HG02623 (cell line): ENCODE measurements around the gene SHC2.
"Not testable (repeated sequence)": the region's sequence is repeated elsewhere in the genome, so short reads cannot be mapped to it uniquely, and the experiment has no call there.

Experiments used
- ATAC-seq: cut with Tn5 transposase; IDR thresholded peaks from one replicate; pipeline ENCODE4 v1.9.1; 2021; ENCODE audit warnings: moderate library complexity; ENCODE audit not compliant: unreplicated experiment

Gene SHC2

DNA sequence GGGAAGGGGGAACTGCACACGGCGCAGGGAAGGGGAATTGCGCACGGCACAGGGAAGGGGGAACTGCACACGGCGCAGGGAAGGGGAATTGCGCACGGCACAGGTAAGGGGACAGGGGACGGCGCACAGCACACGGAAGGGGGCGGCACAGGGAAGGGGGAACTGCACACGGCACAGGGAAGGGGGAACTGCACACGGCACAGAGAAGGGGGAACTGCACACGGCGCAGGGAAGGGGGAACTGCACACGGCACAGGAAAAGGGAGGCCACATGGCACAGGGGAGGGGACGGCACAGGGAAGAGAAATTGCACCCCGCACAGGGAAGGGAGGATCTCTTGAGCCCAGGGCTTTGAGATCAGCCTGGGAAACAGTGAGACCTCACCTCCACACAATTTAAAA is 33.2 kb downstream of the SHC2 start:
- ATAC-seq, result not testable (repeated sequence)

- ATAC-seq, result no peak
Measured at GRCh38 chr19:426725-427445, 33.9 kb downstream of the SHC2 start.

DNA sequence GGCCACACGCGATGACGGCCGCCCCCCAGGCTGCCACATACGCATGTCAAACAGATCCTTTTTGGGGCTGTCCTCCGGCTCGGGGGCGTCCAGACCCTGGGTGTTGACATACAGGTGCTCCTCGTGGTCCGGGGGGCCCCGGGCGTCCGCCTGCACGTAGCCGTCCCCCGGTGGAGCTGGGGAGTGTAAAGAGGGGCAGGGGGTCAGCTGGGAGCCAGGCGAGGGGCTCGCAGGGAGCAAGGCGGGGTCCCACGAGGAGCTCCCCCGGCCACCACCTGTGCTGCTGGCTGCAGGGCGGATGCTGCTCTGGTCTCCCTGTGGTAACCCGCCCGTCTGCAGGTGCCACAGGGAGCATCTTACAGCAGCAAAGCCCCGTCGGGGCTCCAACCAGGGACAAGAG is 35.8 kb downstream of the SHC2 start:
- ATAC-seq, result no peak

GRCh38 chr19:424546-424945 is 36.3 kb downstream of the SHC2 start:
- ATAC-seq, result no peak

DNA sequence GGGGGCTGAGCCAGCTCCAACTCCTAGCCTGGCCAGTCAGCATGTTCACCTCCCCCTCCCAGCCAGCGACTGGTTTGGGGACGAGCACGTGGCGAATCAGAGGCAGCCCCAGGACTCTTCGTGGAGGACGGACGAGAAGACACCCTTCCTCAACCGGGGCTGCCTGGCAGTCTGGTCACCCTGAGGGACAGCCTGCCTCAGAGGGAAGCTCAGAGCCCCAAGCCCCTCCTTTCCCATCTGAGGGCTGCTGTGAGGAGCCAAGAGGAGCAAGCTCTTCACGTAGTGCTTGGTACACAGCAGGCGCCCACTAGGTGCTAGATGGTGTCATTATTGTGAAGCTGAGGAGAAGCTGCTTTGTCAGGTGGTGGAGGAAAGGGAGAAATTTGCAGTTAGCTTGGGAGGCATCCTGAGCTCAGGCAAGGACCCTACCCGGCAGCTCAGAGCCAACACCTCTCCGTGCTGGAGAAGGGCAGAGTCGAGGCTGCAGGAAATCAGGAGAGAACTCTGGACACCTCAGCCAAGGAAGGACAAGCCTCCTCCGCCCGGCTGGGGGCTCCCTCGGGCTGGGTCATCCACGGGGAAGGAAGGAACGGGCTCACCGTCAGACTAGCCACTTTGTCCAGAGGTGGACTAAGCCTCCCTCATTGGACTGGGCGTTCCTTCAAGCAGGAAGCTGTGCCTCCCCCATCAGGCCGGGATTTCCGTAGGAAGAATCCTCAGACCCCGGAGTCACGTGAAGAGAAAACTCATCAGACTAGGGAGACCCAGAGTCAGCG is 37.0 kb downstream of the SHC2 start:
- no peak for ATAC-seq

GRCh38 chr19:422917-423226 is 38.0 kb downstream of the SHC2 start:
- ATAC-seq, result not testable (repeated sequence)

GRCh38 chr19:422213-422916 is 38.5 kb downstream of the SHC2 start:
- no peak for ATAC-seq

DNA sequence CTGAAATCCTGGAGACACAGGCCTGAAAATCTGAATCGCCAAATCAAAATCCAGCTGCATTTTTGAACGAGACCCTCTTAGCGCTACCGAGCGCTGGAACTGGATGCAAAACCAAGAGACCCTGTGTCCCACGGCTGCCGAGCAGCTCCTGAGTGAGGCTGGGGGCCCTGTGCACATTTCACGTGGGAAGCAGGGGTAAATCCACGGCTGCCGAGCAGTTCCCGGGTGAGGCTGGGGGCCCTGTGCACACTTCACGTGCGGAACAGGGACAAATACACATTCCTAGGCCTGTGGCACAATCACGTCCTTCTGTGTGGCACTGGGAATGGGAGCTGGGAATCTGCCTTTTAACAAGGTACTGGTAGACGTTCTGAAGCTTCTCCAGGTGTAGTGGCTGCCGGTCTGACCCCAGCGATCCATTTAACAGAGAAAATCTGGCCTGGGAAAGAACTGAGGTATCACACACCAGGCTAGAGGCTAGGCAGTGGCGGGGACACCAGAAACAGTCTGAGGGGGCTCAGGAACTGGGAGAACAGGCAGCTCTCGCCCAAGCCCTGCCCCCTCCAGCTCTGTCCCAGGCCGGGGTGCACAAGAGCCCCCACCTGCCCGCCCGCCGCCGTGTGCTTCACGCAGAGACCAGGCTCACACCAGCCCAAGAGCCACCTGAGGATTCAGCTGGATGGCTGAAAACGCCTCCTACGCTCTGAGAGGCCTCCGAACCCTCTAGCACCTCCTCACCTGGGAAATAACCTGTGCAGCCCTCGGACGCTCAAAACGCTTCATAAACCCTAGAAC is 40.9 kb downstream of the SHC2 start:
- ATAC-seq, result no peak

GRCh38 chr19:418761-419671 is 41.8 kb downstream of the SHC2 start:
- no peak for ATAC-seq

DNA sequence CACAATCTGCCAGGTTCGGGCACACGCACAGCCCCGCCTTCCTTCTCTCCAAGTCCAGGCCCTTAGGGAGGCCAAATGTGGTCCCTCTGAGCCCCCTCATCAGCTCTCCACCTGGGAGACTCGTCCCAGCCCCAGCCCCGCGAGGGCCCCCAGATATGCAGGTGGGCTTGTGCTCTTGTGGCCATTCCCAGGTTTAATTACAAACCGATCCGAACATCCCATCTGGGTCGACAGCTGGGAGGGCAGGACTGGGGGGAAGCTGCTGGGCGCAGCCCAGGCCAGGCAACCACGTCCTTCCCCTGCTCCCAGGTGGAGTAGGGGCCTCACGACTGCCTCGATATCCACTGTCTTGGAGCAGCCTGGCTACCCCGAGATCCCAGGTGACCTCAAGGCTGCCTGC is 44.4 kb downstream of the SHC2 start:
- ATAC-seq, result no peak

GRCh38 chr19:415292-415691 is 45.5 kb downstream of the SHC2 start:
- no peak for ATAC-seq

DNA sequence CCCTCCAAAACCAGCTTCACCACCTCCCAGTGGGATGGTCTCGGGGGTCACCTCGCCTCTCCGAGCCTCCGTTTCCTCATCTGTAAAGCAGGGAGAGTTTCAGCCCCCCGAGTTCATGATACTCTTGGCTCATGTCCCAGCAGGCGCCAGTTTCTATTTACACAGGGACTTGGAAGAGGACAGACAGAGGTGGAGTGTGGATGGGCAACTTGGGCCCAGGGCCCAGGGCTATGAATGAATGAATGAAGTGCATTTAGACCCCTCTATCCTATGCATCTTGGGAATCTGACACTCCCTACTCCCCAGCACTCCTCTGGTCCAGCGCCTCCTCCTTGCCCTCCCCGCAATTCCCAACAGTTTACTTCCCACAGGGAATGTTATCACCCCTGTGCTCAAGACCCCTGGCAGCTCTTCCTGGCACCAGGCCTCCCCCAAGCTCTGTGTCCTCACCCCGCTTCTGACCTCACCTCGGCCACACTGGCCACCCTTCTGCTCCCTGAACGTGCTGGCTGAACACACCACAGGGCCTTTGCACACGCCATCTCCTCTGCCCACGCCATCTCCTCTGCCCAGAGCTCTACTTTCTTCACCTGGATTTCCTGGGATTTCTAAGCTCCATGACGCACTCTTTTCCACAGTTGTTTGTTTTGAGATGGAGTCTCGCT is 46.9 kb downstream of the SHC2 start:
- ATAC-seq, result no peak

GRCh38 chr19:412356-413355 is 48.2 kb downstream of the SHC2 start:
- no peak for ATAC-seq

DNA sequence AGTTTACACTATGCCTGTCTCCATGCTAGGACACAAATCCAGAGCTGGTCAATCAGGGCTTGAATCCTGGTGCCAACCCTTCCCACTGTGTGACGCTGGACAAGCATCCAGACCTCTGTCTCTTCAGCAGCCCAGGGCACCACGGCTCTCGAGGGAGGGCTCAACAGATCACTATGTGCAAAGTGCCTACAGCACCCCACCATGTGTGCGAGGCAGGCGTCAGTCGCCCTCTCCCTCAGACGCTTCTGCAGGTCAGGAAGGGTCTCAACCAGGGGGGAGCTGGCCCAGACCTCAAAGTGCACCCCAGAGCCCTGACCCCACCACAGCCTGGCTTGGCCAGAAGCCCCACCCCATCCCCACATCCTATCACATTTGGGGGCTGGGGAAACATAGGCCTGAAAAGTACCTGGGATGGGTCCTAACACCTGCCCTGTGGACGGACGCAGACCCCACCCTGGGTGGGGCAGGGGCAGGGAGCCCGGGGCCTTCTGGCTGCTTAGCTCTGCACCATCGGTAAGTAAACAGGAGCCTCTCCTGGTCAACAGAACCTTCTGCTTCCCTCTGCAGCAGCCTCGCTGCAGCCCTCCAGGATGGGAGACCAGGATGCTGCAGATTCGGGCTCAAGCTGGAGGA is 49.0 kb downstream of the SHC2 start:
- ATAC-seq, result no peak

DNA sequence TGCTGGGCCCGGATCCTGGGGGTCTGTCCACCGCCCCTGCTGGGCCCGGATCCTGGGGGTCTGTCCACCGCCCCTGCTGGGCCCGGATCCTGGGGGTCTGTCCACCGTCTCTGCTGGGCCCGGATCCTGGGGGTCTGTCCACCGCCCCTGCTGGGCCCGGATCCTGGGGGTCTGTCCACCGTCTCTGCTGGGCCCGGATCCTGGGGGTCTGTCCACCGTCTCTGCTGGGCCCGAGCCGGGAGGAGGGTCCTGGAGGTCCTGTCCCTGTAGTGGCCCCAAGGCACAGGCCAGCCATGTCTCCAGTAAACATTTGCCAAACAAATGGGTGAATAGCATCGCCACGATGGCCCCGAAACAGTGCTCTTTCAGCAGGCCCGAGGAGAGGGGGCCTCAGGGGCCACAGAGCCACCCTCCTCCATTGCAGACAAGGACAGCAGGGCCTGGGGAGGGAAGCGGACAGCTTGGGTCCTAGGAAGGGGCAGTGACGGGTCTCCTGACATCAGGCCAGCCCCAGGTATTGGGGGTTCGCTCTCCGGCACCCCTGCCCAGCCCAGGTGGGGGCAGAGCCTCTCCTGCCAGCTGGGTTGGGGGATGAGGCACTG is 49.6 kb downstream of the SHC2 start:
- ATAC-seq, result not testable (repeated sequence)

GRCh38 chr19:410243-410781 is 50.5 kb downstream of the SHC2 start:
- ATAC-seq, result no peak

DNA sequence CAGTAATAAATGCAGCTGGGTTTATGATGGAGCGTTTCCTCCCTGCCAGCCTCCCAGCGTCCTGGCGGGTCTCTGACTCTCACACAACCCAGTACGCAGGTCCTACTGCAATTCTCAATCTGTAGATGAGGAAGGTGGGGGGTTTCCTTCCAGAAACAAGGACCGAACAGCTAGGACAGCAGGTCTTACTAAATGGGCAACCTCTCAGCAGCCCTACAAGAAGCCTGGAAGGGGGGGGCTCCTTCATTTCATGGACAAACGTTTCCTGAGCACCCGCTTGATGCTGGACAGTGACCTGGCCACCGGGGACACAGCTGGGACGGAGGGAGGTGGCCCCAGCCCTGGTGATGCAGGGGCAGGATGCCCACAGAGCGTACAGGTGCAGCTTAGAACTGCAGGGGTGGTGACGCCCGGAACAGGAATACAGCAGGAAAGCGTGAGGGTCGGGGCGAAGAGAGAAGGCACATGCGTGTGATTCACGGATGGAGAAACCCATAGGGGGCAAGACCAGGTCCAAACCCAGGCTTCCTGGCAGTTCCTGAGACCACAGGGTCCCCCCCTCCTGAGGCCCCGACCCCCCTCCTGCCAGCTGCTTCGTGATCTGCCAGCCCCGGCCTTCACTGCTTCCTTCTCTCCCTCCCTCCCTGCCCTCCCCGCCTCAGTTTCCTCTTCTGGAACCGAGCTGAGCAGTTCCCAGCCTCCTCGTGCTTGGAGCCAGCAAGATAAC is 51.2 kb downstream of the SHC2 start:
- ATAC-seq, result no peak
